Ovary (tissue), 9 donors: ENCODE results near the gene FRMPD2. TPM values are rescaled to one million over a fixed set of nuclear protein-coding genes. Genes with fewer than 3 reads are reported as not detected.

Source experiments
- DNase-seq, 5 donors: peaks; one replicate each; pipeline ENCODE4 v3.0.0-alpha.2; 2019 to 2020
- H3K27ac ChIP-seq, 2 donors: fragments of 200-600 bp; one replicate each; pipeline versions ENCODE4 v1.5.1 to v1.8.0; 2019 to 2022
- H3K27me3 ChIP-seq: fragments of 200-600 bp; one replicate; pipeline ENCODE4 v1.8.0; 2022
- H3K36me3 ChIP-seq: fragments of 200-600 bp; sonication (generic); one replicate; pipeline ENCODE4 v1.5.1; 2019
- H3K4me1 ChIP-seq: one replicate; pipeline ENCODE4 v1.8.1; 2013; ENCODE audit warnings: mild to moderate bottlenecking, moderate library complexity; ENCODE audit not compliant: insufficient read depth
- H3K4me3 ChIP-seq: fragments of 200-600 bp; sonication (generic); one replicate; pipeline ENCODE4 v1.5.1; 2017
- H3K9me3 ChIP-seq, 2 donors: fragments of 200-600 bp in 1 of 2; sonication (generic) in 1 of 2; one replicate each; pipeline versions ENCODE4 v1.5.1 to v1.8.1; 2013 to 2019; ENCODE audit warnings: mild to moderate bottlenecking in 1 of 2, moderate library complexity in 1 of 2
- CTCF ChIP-seq, 3 donors: fragments of 450-650 bp in 2 of 3; fragments of 200-600 bp in 1 of 3; IDR thresholded peaks; one replicate each; pipeline versions ENCODE4 v1.5.1 to v1.8.0; 2016 to 2022; ENCODE audit warnings: antibody characterized with exemption in 3 of 3, mild to moderate bottlenecking in 1 of 3
- EP300 ChIP-seq: sonication (generic); formaldehyde crosslinking; IDR thresholded peaks from one replicate; pipeline ENCODE4 v1.6.1; 2017; ENCODE audit warnings: antibody characterized with exemption
- POLR2A ChIP-seq: fragments of 450-650 bp; IDR thresholded peaks from one replicate; pipeline ENCODE4 v1.6.1; 2017; ENCODE audit warnings: antibody characterized with exemption, mild to moderate bottlenecking, moderate library complexity
- WGBS, 3 donors: extraction: QIAGEN DNeasy Blood & Tissue Kit in 1 of 3; methylation state at CpG; one replicate each; pipeline versions ENCODE4 v1.1.5 to v1.1.7; 2013 to 2017; 5-methylcytosine and 5-hydroxymethylcytosine counted together
- intact Hi-C, 4 donors: fragments of 100-400 bp; cut with DNase I; formaldehyde crosslinking; loops; one replicate each; pipeline versions ENCODE4 v1.11.0 to v1.15.1; 2022 to 2023
- polyA plus RNA-seq, 2 donors: library from polyadenylated mRNA; stranded (reverse); fragments of 200-250 nt in 1 of 2; fragments of 350-450 nt in 1 of 2; fragmentation: Illumina TruSeq in 1 of 2; extraction: RNeasy Lipid Tissue Mini Kit (QIAGEN cat#74804) in 1 of 2; gene quantifications; one replicate each; pipeline ENCODE4 v1.2.3, GENCODE V29; 2013 to 2014
- total RNA-seq, 7 donors: library from RNA; depleted of rRNA in 2 of 7; stranded (reverse); fragments of >200 nt in 2 of 7; fragmentation: NEBNext Ultra II Directional in 3 of 7; extraction: Animal tissue kit (Norgen Biotek cat#: 25700) in 3 of 7; gene quantifications; one replicate each; pipeline versions ENCODE4 v1.1.0 to v1.2.4, GENCODE V29; 2016 to 2023
- donor health status: DM: no; HTN: no; CAD: no; lungs with moderate emphysema.
- donor health status: DM: no; HTN: no; CAD: no.
- donor health status: Bipolar disorder and iron deficiency.
- donor health status: DM: yes; HTN: yes; CAD: no.
- donor health status: DM: no; HTN: no; CAD: no.
- donor health status: DM: yes; HTN: yes; CAD: no.

The FRMPD2 gene
- total and polyA plus RNA-seq, 9 donors = 0.15 to 11.8 (median 0.69) TPM; not detected in 3

GRCh38 chr10:48241332-48241731 lies 33.2 kb downstream of the FRMPD2 start:
- H3K4me1 ChIP-seq = no peaks in the 10 kb centered on the region
- H3K4me3 ChIP-seq = no peak overlapping the region
- intact Hi-C loops = no loop called here
- no peaks in the 10 kb centered on the region for H3K36me3 ChIP-seq
- no peaks in the 10 kb centered on the region for H3K27me3 ChIP-seq
- no peak for DNase-seq
- H3K9me3 ChIP-seq = no peaks in the 10 kb centered on the region
- H3K27ac ChIP-seq = no peak overlapping the region
- TF ChIP-seq EP300 (no peak), CTCF (IDR thresholded peaks at IDR 0.05) (no peak), POLR2A (no peak)

GRCh38 chr10:48240196-48240595 lies 34.3 kb downstream of the FRMPD2 start:
- H3K4me3 ChIP-seq = no peak overlapping the region

DNA sequence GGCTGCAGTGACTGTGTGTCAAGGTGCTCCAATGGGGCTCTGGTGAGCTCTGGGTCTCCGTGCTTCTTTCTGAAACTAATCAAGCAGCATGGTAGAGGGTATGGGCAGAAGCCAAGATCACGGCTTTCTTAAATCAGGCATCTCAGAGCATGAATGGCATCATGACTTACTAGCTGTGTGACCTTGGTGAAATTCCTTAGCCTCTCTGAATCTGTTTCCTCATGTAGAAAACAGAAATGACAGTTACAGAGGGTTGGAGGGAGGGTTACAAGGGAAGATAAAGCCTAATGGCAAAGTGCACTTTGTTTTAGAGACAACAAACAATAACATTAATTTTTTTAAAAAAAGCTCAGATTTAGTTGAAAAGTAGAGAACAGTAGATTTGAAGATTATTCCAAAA lies 34.9 kb downstream of the FRMPD2 start:
- no peak for DNase-seq
- intact Hi-C loops = no loop called here
- Histone ChIP-seq H3K9me3 (no peaks in the 10 kb centered on the region), H3K4me3 (no peak overlapping the region), H3K27ac (no peak overlapping the region), H3K27me3 (no peaks in the 10 kb centered on the region), H3K4me1 (no peaks in the 10 kb centered on the region), H3K36me3 (no peaks in the 10 kb centered on the region)
- no peak for TF ChIP-seq POLR2A
- TF ChIP-seq CTCF (IDR thresholded peaks at IDR 0.05) = no peak
- no peak for TF ChIP-seq EP300
- WGBS, 3 donors = 68 to 92% (median 83%) methylated on average over 2 of the region's 2 CpGs

More at GRCh38 chr10:48240196-48240595, 34.3 kb downstream of the FRMPD2 start:
- H3K36me3 ChIP-seq = no peaks in the 10 kb centered on the region
- H3K27ac ChIP-seq = no peak overlapping the region
- H3K9me3 ChIP-seq = no peaks in the 10 kb centered on the region
- intact Hi-C loops = no loop called here
- 86 to 88% (median 88%) methylated on average over 7 of the region's 7 CpGs for WGBS, 3 donors
- no peaks in the 10 kb centered on the region for H3K4me1 ChIP-seq
- TF ChIP-seq EP300 = no peak
- H3K27me3 ChIP-seq = no peaks in the 10 kb centered on the region
- no peak for DNase-seq

GRCh38 chr10:48238826-48239520 lies 35.5 kb downstream of the FRMPD2 start:
- Histone ChIP-seq H3K27me3 (no peaks in the 10 kb centered on the region), H3K27ac (no peak overlapping the region), H3K9me3 (no peaks in the 10 kb centered on the region), H3K4me3 (no peak overlapping the region), H3K4me1 (no peaks in the 10 kb centered on the region), H3K36me3 (no peaks in the 10 kb centered on the region)
- intact Hi-C loops = no loop called here
- TF ChIP-seq CTCF (IDR thresholded peaks at IDR 0.05) (no peak), EP300 (no peak), POLR2A (no peak)
- DNase-seq = no peak
- 85 to 88% (median 86%) methylated on average over 9 of the region's 9 CpGs for WGBS, 3 donors
